Prostate gland (tissue), 2 donors: ENCODE results near the gene TLK2. TPM values are rescaled to one million over a fixed set of nuclear protein-coding genes. Genes with fewer than 3 reads are reported as not detected.
"Not testable (repeated sequence)": the region's sequence is repeated elsewhere in the genome, so short reads cannot be mapped to it uniquely, and the experiment has no call there.

Source experiments
- DNase-seq: peaks from one replicate; pipeline ENCODE4 v3.0.0-alpha.2; 2019; ENCODE audit warnings: low spot score
- H3K27ac ChIP-seq, 2 donors: fragments of 200-600 bp; sonication (generic); 2 replicates each; pipeline ENCODE4 v1.5.1; 2017 to 2019
- H3K27me3 ChIP-seq: fragments of 200-600 bp; sonication (generic); replicated peaks from 2 replicates; pipeline ENCODE4 v1.5.1; 2019; ENCODE audit not compliant: insufficient read depth
- H3K36me3 ChIP-seq, 2 donors: fragments of 200-600 bp; sonication (generic); 1 replicate in 1 of 2; 2 replicates in 1 of 2; pipeline versions ENCODE4 v1.5.1 to v1.8.1; 2017 to 2019
- H3K4me1 ChIP-seq: fragments of 200-600 bp; sonication (generic); replicated peaks from 2 replicates; pipeline ENCODE4 v1.5.1; 2019
- H3K4me3 ChIP-seq, 2 donors: fragments of 200-600 bp; sonication (generic); 2 replicates each; pipeline ENCODE4 v1.5.1; 2017 to 2019
- H3K9me3 ChIP-seq: fragments of 200-600 bp; sonication (generic); 2 replicates; pipeline ENCODE4 v1.5.1; 2017
- POLR2A ChIP-seq: fragments of 450-650 bp; IDR thresholded peaks from one replicate; pipeline ENCODE4 v1.6.1; 2016; ENCODE audit warnings: antibody characterized with exemption, mild to moderate bottlenecking
- POLR2AphosphoS5 ChIP-seq: sonication (generic); formaldehyde crosslinking; IDR thresholded peaks from one replicate; pipeline ENCODE4 v1.6.1; 2017; ENCODE audit warnings: antibody characterized with exemption
- WGBS: methylation state at CpG from one replicate; pipeline ENCODE4 v1.1.5; 2018; 5-methylcytosine and 5-hydroxymethylcytosine counted together
- intact Hi-C: fragments of 100-400 bp; cut with DNase I; formaldehyde crosslinking; loops from one replicate; pipeline ENCODE4 v1.14.2; 2022
- total RNA-seq, 2 donors: library from RNA; depleted of rRNA; stranded (reverse); fragments of >200 nt; gene quantifications; one replicate each; pipeline ENCODE4 v1.1.0, GENCODE V29; 2016
- TF ChIP-seq, protein P1 (sequence below), 4 experiments: fragments of 200-600 bp in 2 of 4; fragments of 450-650 bp in 2 of 4; sonication (generic) in 2 of 4; IDR thresholded peaks; 1 replicate in 3 of 4; 2 replicates in 1 of 4; pipeline ENCODE4 v1.5.1; 2016 to 2019; ENCODE audit warnings: antibody characterized with exemption in 4 of 4, mild to moderate bottlenecking in 2 of 4, moderate library complexity in 2 of 4

The TLK2 gene
- 10 to 100 TPM; 24.1 to 47.6 TPM for total RNA-seq

DNA sequence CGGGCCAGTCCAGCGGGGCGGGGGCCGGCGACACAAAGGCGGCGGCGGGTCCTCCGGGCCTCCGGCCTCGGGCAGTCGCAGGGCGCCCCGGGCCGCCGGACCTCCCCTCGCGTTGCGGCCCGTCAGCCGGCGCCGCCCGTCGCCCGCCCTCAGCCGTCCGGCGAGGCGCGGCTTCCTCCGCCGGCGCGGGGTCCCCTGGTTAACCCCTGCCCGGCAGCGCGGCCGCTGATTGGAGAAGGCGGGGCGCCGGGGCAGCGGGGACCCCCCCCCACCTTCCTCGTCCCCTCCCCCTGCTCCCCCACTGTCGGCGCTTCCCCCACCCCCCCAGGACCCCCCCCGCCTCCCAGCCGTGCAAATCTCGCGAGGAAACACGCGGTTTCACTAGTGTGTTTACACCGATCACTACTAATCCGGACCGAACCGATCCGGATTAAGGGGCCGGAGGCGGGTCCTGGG lies at the start of gene TLK2:
Gene TLK2 (plus strand): TSS at position 402 of the 456 bp plus-strand sequence. CDS start 2,301 bp downstream, outside the sequence.
- peak within 1 kb of the TSS; percentile 94 to 96 for H3K27ac ChIP-seq
- H3K27me3 ChIP-seq, result no peaks in the 10 kb centered on the region
- peak within 1 kb of the TSS; percentile 81 to 89 for H3K4me3 ChIP-seq
- TF ChIP-seq, protein P1, sequence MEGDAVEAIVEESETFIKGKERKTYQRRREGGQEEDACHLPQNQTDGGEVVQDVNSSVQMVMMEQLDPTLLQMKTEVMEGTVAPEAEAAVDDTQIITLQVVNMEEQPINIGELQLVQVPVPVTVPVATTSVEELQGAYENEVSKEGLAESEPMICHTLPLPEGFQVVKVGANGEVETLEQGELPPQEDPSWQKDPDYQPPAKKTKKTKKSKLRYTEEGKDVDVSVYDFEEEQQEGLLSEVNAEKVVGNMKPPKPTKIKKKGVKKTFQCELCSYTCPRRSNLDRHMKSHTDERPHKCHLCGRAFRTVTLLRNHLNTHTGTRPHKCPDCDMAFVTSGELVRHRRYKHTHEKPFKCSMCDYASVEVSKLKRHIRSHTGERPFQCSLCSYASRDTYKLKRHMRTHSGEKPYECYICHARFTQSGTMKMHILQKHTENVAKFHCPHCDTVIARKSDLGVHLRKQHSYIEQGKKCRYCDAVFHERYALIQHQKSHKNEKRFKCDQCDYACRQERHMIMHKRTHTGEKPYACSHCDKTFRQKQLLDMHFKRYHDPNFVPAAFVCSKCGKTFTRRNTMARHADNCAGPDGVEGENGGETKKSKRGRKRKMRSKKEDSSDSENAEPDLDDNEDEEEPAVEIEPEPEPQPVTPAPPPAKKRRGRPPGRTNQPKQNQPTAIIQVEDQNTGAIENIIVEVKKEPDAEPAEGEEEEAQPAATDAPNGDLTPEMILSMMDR (IDR thresholded peaks at IDR 0.05), result no peak
- no peak for TF ChIP-seq POLR2A
- TF ChIP-seq POLR2AphosphoS5, result no peak
- H3K9me3 ChIP-seq, result no peaks in the 10 kb centered on the region
- H3K36me3 ChIP-seq, result no peaks in the 10 kb centered on the region
- intact Hi-C loops, result no loop called here
- DNase-seq, result peak; percentile 66
- no peaks in the 10 kb centered on the region for H3K4me1 ChIP-seq
- whole genome bisulfite sequencing, result 0% methylated on average over 22 of the region's 59 CpGs

DNA sequence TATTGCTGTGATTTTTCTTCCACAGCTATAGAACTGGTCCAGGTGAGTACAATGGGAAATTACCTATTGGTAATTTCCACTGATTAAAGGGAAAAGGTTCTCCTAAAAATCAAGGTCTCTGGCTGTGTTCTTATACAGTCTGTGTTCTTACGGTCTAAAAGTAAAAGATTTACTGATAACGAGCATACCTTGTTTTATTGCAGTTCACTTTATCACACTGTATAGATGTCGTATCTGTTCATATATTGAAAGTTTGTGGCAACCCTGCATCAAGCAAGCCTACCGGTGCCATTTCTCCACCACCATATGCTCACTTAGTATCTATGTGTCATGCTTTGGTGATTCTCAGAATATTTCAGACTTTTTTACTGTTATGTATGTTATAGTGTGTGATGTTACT lies 43.4 kb upstream of the TLK2 start:
- H3K36me3 ChIP-seq, H3K4me1 ChIP-seq, H3K27me3 ChIP-seq, H3K27ac ChIP-seq, intact Hi-C loops, H3K9me3 ChIP-seq, H3K4me3 ChIP-seq, DNase-seq: not testable (repeated sequence)
- WGBS, result 83% methylated on average over 4 of the region's 4 CpGs

GRCh38 chr17:62441181-62441580 lies 37.4 kb upstream of the TLK2 start:
- H3K36me3 ChIP-seq, H3K9me3 ChIP-seq, H3K27ac ChIP-seq, intact Hi-C loops, DNase-seq, H3K4me1 ChIP-seq, H3K4me3 ChIP-seq, H3K27me3 ChIP-seq: not testable (repeated sequence)
- 95% methylated on average over 6 of the region's 6 CpGs for WGBS

DNA sequence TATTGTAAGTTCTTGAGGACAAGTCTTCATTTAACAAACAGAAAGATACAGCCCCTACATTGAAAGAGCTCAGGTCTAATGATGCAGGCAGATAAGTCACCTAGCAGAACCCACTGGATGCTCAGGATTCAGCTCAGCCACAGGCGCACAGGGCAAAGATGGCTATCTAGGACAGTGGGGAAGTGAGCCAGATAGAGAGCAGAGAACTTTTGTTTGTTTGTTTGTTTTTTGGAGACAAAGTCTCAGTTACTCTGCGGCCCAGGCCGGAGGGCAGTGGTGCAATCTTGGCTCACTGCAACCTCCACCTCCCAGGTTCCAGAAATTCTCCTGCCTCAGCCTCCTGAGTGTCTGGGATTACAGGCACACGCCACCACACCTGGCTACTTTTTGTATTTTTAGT lies 34.6 kb upstream of the TLK2 start:
- Histone ChIP-seq H3K4me1 (no peaks in the 10 kb centered on the region), H3K27me3 (no peaks in the 10 kb centered on the region), H3K27ac (no peak overlapping the region), H3K4me3 (no peak overlapping the region), H3K9me3 (no peaks in the 10 kb centered on the region), H3K36me3 (no peaks in the 10 kb centered on the region)
- no peak for DNase-seq
- TF ChIP-seq, protein P1 (IDR thresholded peaks at IDR 0.05), result no peak
- TF ChIP-seq POLR2A, result no peak
- no peak for TF ChIP-seq POLR2AphosphoS5
- 93% methylated on average over 4 of the region's 4 CpGs for WGBS
- intact Hi-C loops, result no loop called here

- H3K4me3 ChIP-seq, H3K9me3 ChIP-seq, H3K36me3 ChIP-seq, H3K4me1 ChIP-seq, intact Hi-C loops, H3K27me3 ChIP-seq, DNase-seq, H3K27ac ChIP-seq: not testable (repeated sequence)
- 96% methylated on average over 4 of the region's 4 CpGs for WGBS
These were observed 32.8 kb upstream of the TLK2 start for GRCh38 chr17:62445791-62446190.

DNA sequence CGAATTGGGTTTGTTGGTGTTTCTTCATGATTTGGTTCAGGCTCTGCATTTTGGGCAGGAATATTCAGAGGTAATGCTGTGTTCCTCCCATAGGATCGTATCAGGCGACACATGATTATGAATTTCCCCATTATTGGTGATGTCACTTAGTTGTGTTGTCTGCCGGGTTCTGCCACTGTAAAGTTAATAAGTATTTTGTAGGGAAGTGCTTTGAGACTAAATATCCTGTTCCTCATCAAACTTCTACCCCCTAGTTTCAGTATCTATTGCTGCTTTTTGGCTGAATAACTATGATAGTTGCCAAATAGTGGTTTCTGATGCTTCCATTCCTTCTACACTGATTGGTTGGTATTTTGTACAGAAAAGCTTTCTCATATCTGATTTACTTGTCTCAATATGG lies 26.4 kb upstream of the TLK2 start:
- H3K4me3 ChIP-seq, H3K9me3 ChIP-seq, H3K27me3 ChIP-seq, H3K36me3 ChIP-seq, H3K4me1 ChIP-seq, H3K27ac ChIP-seq, DNase-seq, intact Hi-C loops: not testable (repeated sequence)
- WGBS, result 92% methylated on average over 4 of the region's 4 CpGs

- H3K27me3 ChIP-seq, H3K27ac ChIP-seq, DNase-seq, H3K4me3 ChIP-seq, H3K36me3 ChIP-seq, H3K4me1 ChIP-seq, intact Hi-C loops, H3K9me3 ChIP-seq: not testable (repeated sequence)
- WGBS, result 80% methylated on average over 5 of the region's 5 CpGs
These were observed 25.6 kb upstream of the TLK2 start for GRCh38 chr17:62453041-62453440.

DNA sequence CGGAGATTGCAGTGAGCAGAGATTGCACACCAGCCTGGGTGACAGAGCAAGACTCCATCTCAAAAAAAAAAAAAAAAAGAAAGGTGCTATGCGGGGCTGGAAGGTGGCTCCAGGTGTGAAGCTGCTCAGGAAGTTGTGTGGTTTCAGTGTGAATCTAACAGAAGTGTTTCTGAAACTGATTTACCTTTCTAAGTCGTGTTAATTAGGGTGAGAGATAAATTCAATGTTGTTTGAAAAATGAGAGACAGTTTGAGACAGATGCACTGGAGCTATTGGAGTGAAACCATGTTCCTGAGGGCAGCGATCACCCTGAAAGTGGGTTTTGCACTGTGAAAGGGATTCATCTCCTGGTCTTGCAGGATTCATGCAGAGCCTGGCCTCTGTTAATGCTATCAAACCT lies 25.0 kb upstream of the TLK2 start:
- H3K36me3 ChIP-seq, intact Hi-C loops, H3K9me3 ChIP-seq, DNase-seq, H3K4me1 ChIP-seq, H3K4me3 ChIP-seq, H3K27ac ChIP-seq, H3K27me3 ChIP-seq: not testable (repeated sequence)
- WGBS, result 89% methylated on average over 4 of the region's 4 CpGs

- intact Hi-C loops, DNase-seq, H3K27ac ChIP-seq, H3K36me3 ChIP-seq, H3K4me1 ChIP-seq, H3K4me3 ChIP-seq, H3K27me3 ChIP-seq, H3K9me3 ChIP-seq: not testable (repeated sequence)
- WGBS, result 81% methylated on average over 3 of the region's 3 CpGs
These were observed 24.5 kb upstream of the TLK2 start for GRCh38 chr17:62454111-62454510.
